GM21825 (cell line): ENCODE results near the gene CECR2.
"Not testable (repeated sequence)": the region's sequence is repeated elsewhere in the genome, so short reads cannot be mapped to it uniquely, and the experiment has no call there.

Source experiments
- ATAC-seq: cut with Tn5 transposase; IDR thresholded peaks from one replicate; pipeline ENCODE4 v1.9.1; 2021; ENCODE audit warnings: mild to moderate bottlenecking, moderate library complexity; ENCODE audit not compliant: unreplicated experiment

CECR2 gene

GRCh38 chr22:17493419-17493981 lies 124.2 kb downstream of the CECR2 start:
- ATAC-seq: no peak

GRCh38 chr22:17496841-17497240 lies 127.6 kb downstream of the CECR2 start:
- ATAC-seq: no peak

GRCh38 chr22:17501679-17502285 lies 132.5 kb downstream of the CECR2 start:
- ATAC-seq: no peak

DNA sequence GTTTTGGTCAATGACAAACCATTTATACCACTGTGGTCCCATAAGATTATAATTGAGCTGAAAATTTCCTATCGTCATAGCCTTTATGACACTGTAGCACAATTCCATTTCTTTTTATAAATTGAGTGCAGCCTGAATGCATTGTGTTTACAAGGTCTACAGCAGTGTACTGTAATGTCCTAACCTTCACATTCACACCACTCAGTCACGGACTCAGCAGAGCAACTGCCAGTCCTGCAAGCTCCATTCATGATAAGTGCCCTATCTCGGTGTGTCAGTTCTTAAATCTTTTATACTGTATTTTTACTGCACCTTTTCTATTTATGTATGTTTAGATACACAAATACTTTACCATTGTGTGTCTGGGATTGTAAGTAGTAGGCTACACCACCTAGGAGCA lies 138.8 kb downstream of the CECR2 start:
- no peak for ATAC-seq

GRCh38 chr22:17512960-17513359 lies 143.7 kb downstream of the CECR2 start:
- ATAC-seq: no peak

DNA sequence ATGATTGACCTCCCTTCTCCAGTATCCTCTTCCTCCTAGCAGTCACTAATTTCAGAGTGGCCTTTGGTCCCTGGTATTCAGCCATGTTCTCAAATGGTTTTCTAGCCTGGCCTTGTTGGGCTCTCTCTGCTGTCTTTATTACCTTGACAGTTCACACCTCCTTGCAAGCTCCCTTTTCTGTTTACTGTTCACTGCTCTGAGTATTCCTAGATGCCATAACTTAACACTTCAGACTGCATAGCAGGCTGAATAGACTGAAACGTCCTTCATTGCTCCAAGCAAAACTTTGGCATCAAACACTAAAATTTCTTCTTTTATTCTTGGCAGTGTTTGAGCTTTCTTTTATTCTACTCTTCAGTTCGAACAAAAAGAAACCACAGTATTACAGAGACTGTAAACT lies 144.4 kb downstream of the CECR2 start:
- ATAC-seq: no peak

DNA sequence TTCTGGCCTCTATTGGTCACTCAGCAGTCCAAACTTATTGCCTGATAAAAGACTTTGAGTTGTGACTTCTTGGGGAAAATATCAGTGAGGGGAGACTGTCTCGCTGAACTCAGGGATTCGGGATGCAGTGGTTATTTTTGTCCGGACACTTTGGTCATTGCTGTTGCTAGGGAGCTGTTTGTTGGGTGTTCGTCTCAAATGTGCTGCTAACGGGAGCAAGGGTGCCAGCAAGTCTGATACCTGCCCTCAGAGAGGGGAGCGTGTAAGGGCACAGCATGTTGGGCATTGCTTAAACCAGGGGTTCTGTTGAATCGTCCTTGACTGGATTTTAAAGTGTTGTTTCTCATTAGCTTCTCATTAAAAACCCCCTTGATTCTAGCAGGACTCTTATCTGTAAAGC lies 144.8 kb downstream of the CECR2 start:
- ATAC-seq: no peak

- no peak for ATAC-seq
Measured at GRCh38 chr22:17518406-17518805, 149.1 kb downstream of the CECR2 start.

DNA sequence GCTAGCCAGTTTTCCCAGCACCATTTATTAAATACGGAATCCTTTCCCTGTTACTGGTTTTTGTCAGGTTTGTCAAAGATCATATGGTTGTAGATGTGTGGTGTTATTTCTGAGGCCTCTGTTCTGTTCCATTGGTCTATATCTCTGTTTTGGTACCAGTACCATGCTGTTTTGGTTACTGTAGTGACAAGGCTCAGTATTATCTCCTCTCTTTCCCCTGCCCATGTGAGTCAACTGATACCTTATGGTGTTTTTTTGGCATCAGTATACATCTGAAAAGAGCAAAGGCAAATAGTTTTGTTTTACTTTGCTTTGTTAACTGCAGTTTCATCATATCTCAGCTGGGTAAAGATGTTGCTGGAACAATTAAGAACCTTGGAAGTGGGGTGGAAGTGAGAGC lies 152.7 kb downstream of the CECR2 start:
- not testable (repeated sequence) for ATAC-seq

- no peak for ATAC-seq
Measured at GRCh38 chr22:17523925-17524324, 154.7 kb downstream of the CECR2 start.

GRCh38 chr22:17536269-17536668 lies 167.0 kb downstream of the CECR2 start:
- no peak for ATAC-seq

GRCh38 chr22:17537155-17537554 lies 167.9 kb downstream of the CECR2 start:
- ATAC-seq: no peak

DNA sequence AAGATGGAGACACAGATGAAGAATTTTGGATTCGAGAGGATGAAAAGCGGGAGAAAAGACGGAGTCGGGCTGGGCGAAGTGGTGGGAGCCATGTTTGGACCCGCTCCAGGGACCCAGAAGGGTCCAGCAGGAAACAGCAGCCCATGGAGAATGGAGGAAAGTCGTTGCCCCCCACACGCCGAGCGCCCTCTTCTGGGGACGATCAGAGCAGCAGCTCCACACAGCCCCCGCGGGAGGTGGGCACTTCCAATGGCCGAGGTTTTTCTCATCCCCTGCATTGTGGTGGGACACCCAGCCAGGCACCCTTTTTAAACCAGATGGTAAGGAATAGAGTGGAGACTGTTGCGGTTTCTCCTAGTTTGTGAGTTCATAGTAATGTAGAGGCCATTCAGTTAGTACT lies 171.2 kb downstream of the CECR2 start:
- no peak for ATAC-seq

DNA sequence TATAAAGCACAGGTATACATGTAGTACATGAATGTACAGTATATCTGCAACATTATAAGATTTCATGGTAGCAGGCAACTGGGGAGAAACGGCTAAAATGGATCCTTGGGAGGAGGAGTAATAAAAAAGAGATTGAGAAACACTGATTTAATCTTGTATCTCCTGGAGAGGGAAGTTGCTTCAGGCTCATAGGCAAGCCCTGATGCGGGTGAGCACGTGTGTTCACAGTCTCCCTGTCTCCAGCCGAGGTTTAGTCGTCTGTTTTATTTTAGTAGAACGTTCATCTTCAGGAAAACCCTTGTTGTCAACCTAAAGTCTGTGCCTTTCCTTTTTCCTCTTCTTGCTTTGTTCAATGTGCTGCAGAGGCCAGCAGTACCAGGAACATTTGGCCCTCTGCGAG lies 172.2 kb downstream of the CECR2 start:
- ATAC-seq: no peak

DNA sequence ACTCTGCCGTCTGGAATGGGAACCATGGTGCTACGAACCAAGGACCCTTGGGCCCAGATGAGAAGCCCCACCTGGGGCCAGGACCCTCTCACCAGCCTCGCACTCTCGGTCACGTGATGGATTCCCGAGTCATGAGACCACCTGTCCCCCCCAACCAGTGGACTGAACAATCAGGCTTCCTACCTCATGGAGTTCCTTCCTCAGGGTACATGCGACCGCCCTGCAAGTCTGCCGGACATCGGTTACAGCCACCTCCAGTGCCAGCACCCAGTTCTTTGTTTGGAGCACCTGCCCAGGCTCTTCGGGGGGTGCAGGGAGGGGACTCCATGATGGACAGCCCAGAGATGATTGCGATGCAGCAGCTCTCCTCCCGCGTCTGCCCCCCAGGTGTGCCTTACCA lies 173.2 kb downstream of the CECR2 start:
- no peak for ATAC-seq

DNA sequence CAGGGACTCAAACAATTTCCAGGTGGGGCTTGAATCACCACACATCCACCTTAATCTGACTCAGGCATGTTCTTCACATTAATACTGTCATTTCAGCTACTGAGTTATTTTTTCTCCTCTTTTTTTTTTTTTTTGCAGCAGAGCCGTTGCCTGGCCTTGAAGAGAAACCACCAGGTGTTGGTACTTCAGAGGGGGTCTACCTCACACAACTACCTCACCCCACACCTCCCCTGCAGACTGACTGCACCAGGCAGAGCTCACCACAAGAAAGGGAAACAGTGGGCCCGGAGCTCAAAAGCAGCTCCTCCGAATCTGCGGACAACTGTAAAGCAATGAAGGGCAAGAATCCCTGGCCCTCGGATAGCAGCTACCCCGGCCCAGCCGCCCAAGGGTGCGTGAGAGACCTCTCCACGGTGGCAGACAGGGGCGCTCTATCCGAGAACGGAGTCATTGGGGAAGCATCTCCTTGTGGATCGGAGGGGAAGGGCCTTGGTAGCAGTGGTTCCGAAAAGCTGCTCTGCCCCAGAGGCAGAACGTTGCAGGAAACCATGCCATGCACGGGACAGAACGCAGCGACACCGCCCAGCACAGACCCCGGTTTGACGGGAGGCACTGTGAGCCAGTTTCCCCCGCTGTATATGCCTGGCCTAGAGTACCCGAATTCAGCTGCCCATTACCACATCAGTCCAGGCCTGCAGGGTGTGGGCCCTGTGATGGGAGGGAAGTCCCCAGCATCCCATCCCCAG lies 178.9 kb downstream of the CECR2 start:
- no peak for ATAC-seq

DNA sequence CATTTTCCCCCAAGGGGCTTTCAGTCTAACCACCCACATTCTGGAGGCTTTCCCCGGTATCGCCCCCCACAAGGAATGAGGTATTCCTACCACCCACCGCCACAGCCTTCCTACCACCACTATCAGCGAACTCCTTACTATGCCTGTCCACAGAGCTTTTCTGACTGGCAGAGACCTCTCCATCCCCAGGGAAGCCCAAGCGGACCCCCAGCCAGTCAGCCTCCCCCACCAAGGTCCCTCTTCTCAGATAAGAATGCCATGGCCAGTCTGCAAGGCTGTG lies 179.4 kb downstream of the CECR2 start:
- ATAC-seq: no peak

DNA sequence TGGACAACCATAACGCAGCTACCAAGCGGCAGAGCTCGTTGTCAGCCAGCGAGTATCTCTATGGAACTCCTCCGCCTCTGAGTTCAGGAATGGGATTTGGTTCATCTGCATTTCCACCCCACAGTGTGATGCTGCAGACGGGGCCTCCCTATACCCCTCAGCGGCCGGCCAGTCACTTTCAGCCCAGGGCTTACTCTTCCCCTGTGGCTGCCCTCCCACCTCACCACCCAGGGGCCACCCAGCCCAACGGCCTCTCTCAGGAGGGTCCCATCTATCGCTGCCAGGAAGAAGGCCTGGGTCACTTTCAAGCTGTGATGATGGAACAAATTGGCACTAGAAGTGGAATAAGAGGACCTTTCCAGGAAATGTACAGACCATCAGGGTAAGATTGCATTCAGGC lies 179.9 kb downstream of the CECR2 start:
- ATAC-seq: no peak

GRCh38 chr22:17549655-17550054 lies 180.4 kb downstream of the CECR2 start:
- ATAC-seq: no peak

- ATAC-seq: no peak
Measured at GRCh38 chr22:17552737-17553136, 183.5 kb downstream of the CECR2 start.

- no peak for ATAC-seq
Measured at GRCh38 chr22:17554814-17555213, 185.6 kb downstream of the CECR2 start.

GRCh38 chr22:17559188-17559587 lies 189.9 kb downstream of the CECR2 start:
- no peak for ATAC-seq
